Lung (tissue), 12 donors: ENCODE measurements around the gene ITGA1. TPM values are rescaled to one million over a fixed set of nuclear protein-coding genes. Genes with fewer than 3 reads are reported as not detected.

Experiments
- ATAC-seq: fragments of 200-7000 bp; cut with Tn5 transposase; one replicate; pipeline ENCODE4 v1.9.1; 2020; ENCODE audit warnings: moderate number of reproducible peaks; ENCODE audit not compliant: insufficient read depth, low FRiP score
- DNase-seq, 3 donors: peaks; one replicate each; pipeline ENCODE4 v3.0.0-alpha.2; 2013 to 2017
- H3K27ac ChIP-seq, 2 donors: one replicate each; pipeline ENCODE4 v1.5.1; 2013; ENCODE audit warnings: mild to moderate bottlenecking in 2 of 2, moderate library complexity in 2 of 2, control low read depth in 1 of 2, inconsistent platforms in 1 of 2, low read depth in 1 of 2, low read length in 1 of 2
- H3K27me3 ChIP-seq, 3 donors: one replicate each; pipeline ENCODE4 v1.5.1; 2013; ENCODE audit warnings: low read length in 2 of 3; ENCODE audit not compliant: control insufficient read depth in 3 of 3, insufficient read depth in 3 of 3
- H3K36me3 ChIP-seq, 4 donors: one replicate each; pipeline ENCODE4 v1.5.1; 2013; ENCODE audit warnings: low read length in 4 of 4, mild to moderate bottlenecking in 1 of 4, moderate library complexity in 1 of 4; ENCODE audit not compliant: control insufficient read depth in 4 of 4, insufficient read depth in 4 of 4
- H3K4me1 ChIP-seq, 5 donors: one replicate each; pipeline ENCODE4 v1.5.1; 2013; ENCODE audit warnings: low read length in 5 of 5, mild to moderate bottlenecking in 2 of 5, moderate library complexity in 1 of 5; ENCODE audit not compliant: control insufficient read depth in 5 of 5, insufficient read depth in 5 of 5
- H3K4me3 ChIP-seq: one replicate; pipeline ENCODE4 v1.5.1; 2013; ENCODE audit warnings: mild to moderate bottlenecking, control low read depth, moderate library complexity
- H3K9ac ChIP-seq, 2 donors: one replicate each; pipeline ENCODE4 v1.5.1; 2013; ENCODE audit warnings: low read length in 2 of 2, control low read depth in 1 of 2; ENCODE audit not compliant: insufficient read depth in 1 of 2
- H3K9me3 ChIP-seq, 4 donors: one replicate each; pipeline ENCODE4 v1.5.1; 2013; ENCODE audit warnings: low read length in 3 of 4, mild to moderate bottlenecking in 1 of 4, moderate library complexity in 1 of 4; ENCODE audit not compliant: control insufficient read depth in 4 of 4, insufficient read depth in 3 of 4
- WGBS, 2 donors: extraction: QIAGEN DNeasy Blood & Tissue Kit; methylation state at CpG; one replicate each; pipeline ENCODE4 v1.1.7; 2013; 5-methylcytosine and 5-hydroxymethylcytosine counted together
- polyA plus RNA-seq, 2 donors: library from polyadenylated mRNA; stranded (reverse); fragments of 200-250 nt; gene quantifications; one replicate each; pipeline ENCODE4 v1.2.1, GENCODE V29; 2013
- total RNA-seq, 2 donors: library from RNA; depleted of rRNA in 1 of 2; stranded (reverse); fragments of >200 nt in 1 of 2; gene quantifications; one replicate each; pipeline ENCODE4 v1.2.1, GENCODE V29; 2014 to 2021
- TF ChIP-seq, protein P1 (sequence below): IDR thresholded peaks from 2 replicates; pipeline ENCODE4 v1.5.1; 2012; ENCODE audit warnings: mild to moderate bottlenecking; ENCODE audit errors: control extremely low read depth, extremely low read depth
- donor health status: control.
- donor health status: control.
- donor health status: Bipolar disorder and iron deficiency.
- donor health status: healthy.
- donor health status: DM: yes; HTN: yes; CAD: no.

ITGA1 gene
- total and polyA plus RNA-seq, 4 donors = 8.8 to 119 (median 47.6) TPM

DNA sequence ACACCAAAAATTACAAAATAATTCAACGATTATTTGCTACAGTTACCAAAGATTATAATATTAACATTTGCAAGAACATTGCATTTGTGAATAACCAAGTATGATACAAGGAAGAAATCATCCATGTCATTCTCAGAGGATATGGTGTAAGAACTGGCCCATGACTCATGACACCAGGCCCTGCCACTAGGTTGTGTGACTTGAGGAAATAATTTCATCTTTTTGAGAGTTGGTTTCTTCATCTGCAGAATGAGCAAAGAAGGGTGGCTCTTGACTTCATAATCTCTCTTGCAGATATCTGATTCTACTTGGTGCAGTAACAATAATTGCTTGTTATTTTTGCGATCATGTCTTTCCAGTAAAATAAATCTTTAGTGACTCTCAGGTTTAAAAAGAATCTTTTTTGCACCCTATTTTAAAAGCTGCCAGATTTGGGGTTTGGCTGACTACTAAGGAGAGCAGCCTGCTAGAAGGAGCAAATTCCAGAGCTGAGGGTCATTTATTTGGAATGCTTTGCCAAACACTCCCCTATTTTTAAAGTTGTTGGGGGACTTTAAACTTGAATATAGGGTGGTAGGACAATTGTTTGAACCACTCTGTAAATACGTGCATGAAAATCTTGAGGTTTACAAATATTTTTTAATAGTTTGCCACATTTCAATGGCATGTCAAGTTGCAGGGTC is 23.5 kb downstream of the ITGA1 start:
- Histone ChIP-seq H3K4me1 (peaks cover 3 to 10% (median 7%) of the 10 kb centered on the region in 5 donors), H3K27ac (no peak overlapping the region), H3K36me3 (peaks cover 0 to 2% (median 0%) of the 10 kb centered on the region in 4 donors), H3K9me3 (no peaks in the 10 kb centered on the region), H3K4me3 (no peak overlapping the region), H3K27me3 (no peaks in the 10 kb centered on the region), H3K9ac (no peak overlapping the region)
- 56 to 69% methylated on average over 3 of the region's 3 CpGs for WGBS, 2 donors
- ATAC-seq (peak; percentile 74), DNase-seq (no peak)
- TF ChIP-seq, protein P1, sequence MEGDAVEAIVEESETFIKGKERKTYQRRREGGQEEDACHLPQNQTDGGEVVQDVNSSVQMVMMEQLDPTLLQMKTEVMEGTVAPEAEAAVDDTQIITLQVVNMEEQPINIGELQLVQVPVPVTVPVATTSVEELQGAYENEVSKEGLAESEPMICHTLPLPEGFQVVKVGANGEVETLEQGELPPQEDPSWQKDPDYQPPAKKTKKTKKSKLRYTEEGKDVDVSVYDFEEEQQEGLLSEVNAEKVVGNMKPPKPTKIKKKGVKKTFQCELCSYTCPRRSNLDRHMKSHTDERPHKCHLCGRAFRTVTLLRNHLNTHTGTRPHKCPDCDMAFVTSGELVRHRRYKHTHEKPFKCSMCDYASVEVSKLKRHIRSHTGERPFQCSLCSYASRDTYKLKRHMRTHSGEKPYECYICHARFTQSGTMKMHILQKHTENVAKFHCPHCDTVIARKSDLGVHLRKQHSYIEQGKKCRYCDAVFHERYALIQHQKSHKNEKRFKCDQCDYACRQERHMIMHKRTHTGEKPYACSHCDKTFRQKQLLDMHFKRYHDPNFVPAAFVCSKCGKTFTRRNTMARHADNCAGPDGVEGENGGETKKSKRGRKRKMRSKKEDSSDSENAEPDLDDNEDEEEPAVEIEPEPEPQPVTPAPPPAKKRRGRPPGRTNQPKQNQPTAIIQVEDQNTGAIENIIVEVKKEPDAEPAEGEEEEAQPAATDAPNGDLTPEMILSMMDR = no peak

DNA sequence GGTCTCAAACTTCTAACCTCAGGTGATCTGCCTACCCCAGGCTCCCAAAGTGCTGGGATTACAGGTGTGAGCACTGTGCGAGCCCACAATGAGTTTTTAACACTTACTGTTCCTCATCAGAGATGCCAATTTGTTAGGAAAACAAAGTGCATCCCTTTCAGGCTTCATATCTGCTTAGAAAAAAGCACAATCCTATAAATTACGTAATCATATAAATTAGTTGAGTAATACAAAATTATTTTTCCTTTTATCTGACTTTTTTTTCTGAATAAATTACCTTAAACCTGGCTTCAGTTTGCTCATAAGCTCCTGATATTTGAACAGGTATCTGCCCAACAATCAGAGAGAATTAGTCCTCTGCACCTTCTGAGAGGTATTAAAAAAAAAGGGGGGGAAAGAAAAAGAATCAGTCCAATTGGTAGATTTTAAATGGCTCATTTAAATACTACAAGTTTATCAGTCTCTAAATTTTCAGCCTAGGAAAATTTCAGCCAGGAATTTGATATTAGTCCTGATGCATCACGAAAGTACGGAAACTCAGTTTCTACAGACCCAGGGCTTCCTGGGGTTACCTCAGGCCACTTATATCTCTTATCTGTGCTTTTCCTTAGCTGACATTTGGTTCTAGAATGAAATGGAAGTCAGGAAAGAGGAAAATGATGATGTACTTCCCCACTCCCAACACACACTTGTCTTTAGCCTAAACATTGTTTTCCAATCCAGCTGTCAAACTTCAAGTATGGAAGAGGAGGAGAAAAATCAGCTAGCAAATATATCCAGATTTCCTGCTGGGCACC is 26.8 kb downstream of the ITGA1 start:
- no peaks in the 10 kb centered on the region for H3K27me3 ChIP-seq
- TF ChIP-seq, protein P1 = no peak
- DNase-seq (no peak), ATAC-seq (no peak)
- peaks cover 0 to 10% (median 3%) of the 10 kb centered on the region in 5 donors for H3K4me1 ChIP-seq
- no peak overlapping the region for H3K9ac ChIP-seq
- no peaks in the 10 kb centered on the region for H3K9me3 ChIP-seq
- no peaks in the 10 kb centered on the region for H3K36me3 ChIP-seq
- H3K27ac ChIP-seq = peak overlapping the region in 1 of 2 donors; percentile 49
- no peak overlapping the region for H3K4me3 ChIP-seq
- WGBS, 2 donors = 59 to 67% methylated on average over 4 of the region's 4 CpGs

DNA sequence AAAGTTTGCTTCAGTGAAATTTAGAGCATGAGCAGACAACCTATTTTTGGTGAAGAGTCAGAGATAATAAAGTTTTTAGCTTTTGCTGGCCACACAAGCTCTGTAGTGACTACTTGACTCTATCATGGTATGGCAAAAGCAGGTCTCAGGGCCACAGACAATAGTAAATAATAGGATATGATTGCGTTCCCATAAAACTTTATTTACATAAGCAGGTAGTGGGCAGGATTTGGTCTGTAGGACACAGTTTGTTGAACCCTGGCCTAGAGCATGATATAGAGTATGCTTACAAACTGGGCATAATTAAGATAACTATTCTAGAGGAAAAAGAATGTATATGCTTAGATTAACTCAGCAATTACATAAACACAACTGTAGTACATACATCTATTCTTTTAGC is 30.1 kb downstream of the ITGA1 start:
- 72 to 90% methylated on average over 1 of the region's 1 CpG for WGBS, 2 donors
- Histone ChIP-seq H3K4me3 (no peak overlapping the region), H3K36me3 (no peaks in the 10 kb centered on the region), H3K4me1 (peaks cover 0 to 18% (median 8%) of the 10 kb centered on the region in 5 donors), H3K27ac (no peak overlapping the region), H3K27me3 (no peaks in the 10 kb centered on the region), H3K9me3 (no peaks in the 10 kb centered on the region), H3K9ac (no peak overlapping the region)
- no peak for ATAC-seq
- DNase-seq = no peak
- TF ChIP-seq, protein P1 = no peak
